Measurements from ENCODE around the gene ZNF561. TPM values are rescaled to one million over a fixed set of nuclear protein-coding genes. Genes with fewer than 3 reads are reported as not detected.
A peak's percentile ranks its signal among the peaks of the same experiment; 100 is the strongest.

The ZNF561 gene
- total and polyA plus RNA-seq, 9 of the 15 experiments (the other 6 are each of a cell fraction or from before 2014, with no cell fraction given) = 13.9 to 34.9 (median 23.6) TPM

- TF ChIP-seq ZNF407 (IDR thresholded peaks at IDR 0.05; ENCODE audit: low read depth) (no peak), PHF20 (IDR thresholded peaks at IDR 0.05; ENCODE audit: partially characterized antibody) (peak; percentile 99), GABPA (tag; conservative IDR thresholded peaks at IDR 0.05; ENCODE audit: low read depth) (peak; percentile 97), ZNF707 (CRISPR knock-in tag; conservative IDR thresholded peaks at IDR 0.05) (no peak), MAX (CRISPR knock-in tag; IDR thresholded peaks at IDR 0.05) (0 out of 2 replicates have a peak, but pooled peaks have one; percentile 54), CSDE1 (IDR thresholded peaks at IDR 0.05) (peak in 1 of 2 experiments; percentile 68; a peak in 2 of 4 replicates), POLR2G (IDR thresholded peaks at IDR 0.05; ENCODE audit: low read depth, low read length) (peak; percentile 92), NCOA1 (IDR thresholded peaks at IDR 0.05; ENCODE audit: low read depth) (peak; percentile 99), HNRNPUL1 (IDR thresholded peaks at IDR 0.05; ENCODE audit: low read length) (no peak), NR1H2 (CRISPR knock-in tag; IDR thresholded peaks at IDR 0.05) (no peak), MYBL2 (IDR thresholded peaks at IDR 0.05; ENCODE audit: low read depth) (no peak), MYBL2 (CRISPR knock-in tag; IDR thresholded peaks at IDR 0.05; ENCODE audit: borderline replicate concordance) (no peak), BRF1 (IDR thresholded peaks at IDR 0.05; ENCODE audit: borderline replicate concordance, extremely low read depth, insufficient read length) (no peak), ZBTB8A (IDR thresholded peaks at IDR 0.05; ENCODE audit: partially characterized antibody) (no peak), NR4A1 (CRISPR knock-in tag; IDR thresholded peaks at IDR 0.05) (no peak), NR4A1 (tag; IDR thresholded peaks at IDR 0.05) (0 out of 2 replicates have a peak, but pooled peaks have one; percentile 67), SP1 (CRISPR knock-in tag; IDR thresholded peaks at IDR 0.05) (peak; percentile 89)
These were observed at the start of gene ZNF561 (continued) for GRCh38 chr19:9621156-9622037.

Data from K562 (cell line).